T-cell (primary cell): ENCODE results near the gene PAX3. TPM values are rescaled to one million over a fixed set of nuclear protein-coding genes. Genes with fewer than 3 reads are reported as not detected.

Experiments used
- ATAC-seq, 4 experiments: fragments of 200-7000 bp in 3 of 4; fragments of 150-1000 bp in 1 of 4; cut with Tn5 transposase; replicated peaks in 1 of 4; 1 replicate in 3 of 4; 2 replicates in 1 of 4; pipeline ENCODE4 v1.10.0; 2021; ENCODE audit warnings: moderate library complexity in 3 of 4, mild to moderate bottlenecking in 2 of 4, moderate number of reproducible peaks in 1 of 4
- CTCF ChIA-PET, 2 donors: fragments of 300-600 bp; sonication (Branson Sonifier 250); formaldehyde crosslinking; loops; one replicate each; lab custom pipeline; 2022; ENCODE audit warnings: antibody characterized with exemption in 2 of 2; lab: Charles Lee
- POLR2A ChIA-PET, 2 donors: fragments of 300-600 bp; sonication (Branson Sonifier 250); formaldehyde crosslinking; loops; one replicate each; lab custom pipeline; 2022; ENCODE audit warnings: antibody characterized with exemption in 2 of 2; lab: Charles Lee
- DNase-seq, 35 experiments: peaks; one replicate each; pipeline versions ENCODE4 v3.0.0 to v3.0.0-alpha.2; 2013 to 2023
- H3K27ac ChIP-seq: one replicate; pipeline ENCODE4 v1.5.1; 2013; ENCODE audit warnings: low read length
- H3K27me3 ChIP-seq, 2 experiments: replicated peaks in 1 of 2; 1 replicate in 1 of 2; 2 replicates in 1 of 2; pipeline versions ENCODE4 v1.6.1 to v1.7.0; 2013; ENCODE audit warnings: low read length in 1 of 2, mixed read lengths in 1 of 2; ENCODE audit not compliant: control insufficient read depth in 2 of 2, insufficient read depth in 2 of 2; ENCODE audit errors: extremely low read depth in 1 of 2
- H3K36me3 ChIP-seq, 2 donors: 1 replicate in 1 of 2; 2 replicates in 1 of 2; pipeline versions ENCODE4 v1.6.1 to v1.7.0; 2013; ENCODE audit warnings: low read length in 1 of 2; ENCODE audit not compliant: control insufficient read depth in 2 of 2, insufficient read depth in 1 of 2; ENCODE audit errors: extremely low read depth in 1 of 2
- H3K4me1 ChIP-seq, 2 experiments: 1 replicate in 1 of 2; 2 replicates in 1 of 2; pipeline versions ENCODE4 v1.6.1 to v1.7.0; 2013; ENCODE audit warnings: low read length in 2 of 2, mixed read lengths in 1 of 2; ENCODE audit not compliant: insufficient read depth in 2 of 2, control insufficient read depth in 1 of 2; ENCODE audit errors: extremely low read depth in 1 of 2
- H3K4me3 ChIP-seq, 2 donors: 1 replicate in 1 of 2; 2 replicates in 1 of 2; pipeline versions ENCODE4 v1.5.1 to v1.7.0; 2013; ENCODE audit warnings: mild to moderate bottlenecking in 2 of 2, low read length in 1 of 2, moderate library complexity in 1 of 2; ENCODE audit not compliant: control insufficient read depth in 1 of 2; ENCODE audit errors: extremely low read depth in 1 of 2
- H3K9me3 ChIP-seq: 2 replicates; pipeline ENCODE4 v1.7.0; 2013
- H3K27ac Mint-ChIP-seq, 2 donors: one replicate each; pipeline ENCODE4 v1.8.0; 2020 to 2021; ENCODE audit warnings: mild to moderate bottlenecking in 2 of 2, mixed read lengths in 2 of 2
- H3K27me3 Mint-ChIP-seq, 2 donors: one replicate each; pipeline ENCODE4 v1.8.0; 2021 to 2022; ENCODE audit warnings: mixed read lengths in 2 of 2
- H3K36me3 Mint-ChIP-seq: one replicate; pipeline ENCODE4 v1.8.0; 2021; ENCODE audit warnings: mixed read lengths
- H3K4me1 Mint-ChIP-seq, 3 donors: one replicate each; pipeline ENCODE4 v1.8.0; 2020 to 2022; ENCODE audit warnings: mixed read lengths in 3 of 3, mild to moderate bottlenecking in 1 of 3
- H3K4me3 Mint-ChIP-seq, 3 donors: one replicate each; pipeline ENCODE4 v1.8.0; 2020 to 2022; ENCODE audit warnings: mild to moderate bottlenecking in 3 of 3, mixed read lengths in 3 of 3, moderate library complexity in 3 of 3
- H3K9me3 Mint-ChIP-seq, 3 donors: one replicate each; pipeline ENCODE4 v1.8.0; 2020 to 2022; ENCODE audit warnings: mixed read lengths in 3 of 3
- WGBS: methylation state at CpG from one replicate; pipeline ENCODE4 v1.1.5; 2013; ENCODE audit warnings: missing lambda C conversion rate; ENCODE audit not compliant: insufficient coverage; 5-methylcytosine and 5-hydroxymethylcytosine counted together
- total RNA-seq, 35 experiments: library from RNA in 6 of 35; stranded (reverse) in 6 of 35; fragments of 120-200 nt in 1 of 35; gene quantifications; one replicate each; pipeline versions ENCODE4 v1.2.1 to v1.2.4 and lab custom pipeline; 2013 to 2026

The PAX3 gene
- total RNA-seq, 5 donors from 2014 or later (not counting 1 experiment from before 2014, with no cell fraction given) = not detected

- H3K9me3 Mint-ChIP-seq = peaks cover 0 to 9% (median 0%) of the 10 kb centered on the region in 3 donors
- Histone ChIP-seq H3K4me1 (no peaks in the 10 kb centered on the region), H3K9me3 (no peaks in the 10 kb centered on the region), H3K27me3 (peaks cover 0 to 9% of the 10 kb centered on the region in 2 experiments), H3K36me3 (no peaks in the 10 kb centered on the region), H3K27ac (no peak overlapping the region), H3K4me3 (no peak overlapping the region)
- no peak overlapping the region for H3K27ac Mint-ChIP-seq
- H3K4me3 Mint-ChIP-seq = no peak overlapping the region
- DNase-seq (no peak), ATAC-seq (no peak)
- H3K36me3 Mint-ChIP-seq = no peaks in the 10 kb centered on the region
- whole genome bisulfite sequencing = 41% methylated on average over 6 of the region's 8 CpGs
- H3K27me3 Mint-ChIP-seq = peaks cover 13 to 20% of the 10 kb centered on the region in 2 donors
- CTCF ChIA-PET = no interaction called here
- no peaks in the 10 kb centered on the region for H3K4me1 Mint-ChIP-seq
- POLR2A ChIA-PET = no interaction called here
Measured at GRCh38 chr2:222256250-222256649, 42.5 kb downstream of the PAX3 start.

GRCh38 chr2:222255090-222255489 is 43.7 kb downstream of the PAX3 start:
- Histone ChIP-seq H3K9me3 (no peaks in the 10 kb centered on the region), H3K4me3 (no peak overlapping the region), H3K36me3 (no peaks in the 10 kb centered on the region), H3K27me3 (peaks cover 0 to 9% of the 10 kb centered on the region in 2 experiments), H3K27ac (no peak overlapping the region), H3K4me1 (no peaks in the 10 kb centered on the region)
- H3K27ac Mint-ChIP-seq = no peak overlapping the region
- POLR2A ChIA-PET = interaction anchor here in 1 of 2 donors (0.6 kb wide), 1 partner anchor 16 kb away, joined by 8 read pairs; no protein-coding TSS in a partner anchor
- peaks cover 13 to 20% of the 10 kb centered on the region in 2 donors for H3K27me3 Mint-ChIP-seq
- peaks cover 0 to 9% (median 0%) of the 10 kb centered on the region in 3 donors for H3K9me3 Mint-ChIP-seq
- no peaks in the 10 kb centered on the region for H3K36me3 Mint-ChIP-seq
- ATAC-seq (no peak), DNase-seq (no peak)
- CTCF ChIA-PET = no interaction called here
- no peak overlapping the region for H3K4me3 Mint-ChIP-seq
- H3K4me1 Mint-ChIP-seq = no peaks in the 10 kb centered on the region

GRCh38 chr2:222250313-222250712 is 48.5 kb downstream of the PAX3 start:
- ATAC-seq = no peak
- DNase-seq = no peak
- no peaks in the 10 kb centered on the region for H3K36me3 Mint-ChIP-seq
- H3K27me3 Mint-ChIP-seq = peaks cover 1 to 8% of the 10 kb centered on the region in 2 donors
- H3K27ac Mint-ChIP-seq = no peak overlapping the region
- no peaks in the 10 kb centered on the region for H3K4me1 ChIP-seq
- ChIA-PET CTCF (no interaction called here), POLR2A (no interaction called here)
- no CpG with 5 or more reads among the region's 1 CpG for WGBS
- no peaks in the 10 kb centered on the region for H3K36me3 ChIP-seq
- no peaks in the 10 kb centered on the region for H3K27me3 ChIP-seq
- H3K4me3 Mint-ChIP-seq = no peak overlapping the region
- no peak overlapping the region for H3K27ac ChIP-seq
- H3K4me3 ChIP-seq = no peak overlapping the region
- peaks cover 0 to 13% (median 0%) of the 10 kb centered on the region in 3 donors for H3K9me3 Mint-ChIP-seq
- no peaks in the 10 kb centered on the region for H3K9me3 ChIP-seq
- no peaks in the 10 kb centered on the region for H3K4me1 Mint-ChIP-seq

GRCh38 chr2:222249444-222249843 is 49.4 kb downstream of the PAX3 start:
- DNase-seq = no peak
- ATAC-seq = no peak
- Histone ChIP-seq H3K4me3 (no peak overlapping the region), H3K9me3 (no peaks in the 10 kb centered on the region), H3K4me1 (no peaks in the 10 kb centered on the region), H3K27ac (no peak overlapping the region), H3K27me3 (no peaks in the 10 kb centered on the region), H3K36me3 (no peaks in the 10 kb centered on the region)
- H3K27ac Mint-ChIP-seq = no peak overlapping the region
- CTCF ChIA-PET = no interaction called here
- POLR2A ChIA-PET = no interaction called here
- WGBS = 76% methylated on average over 3 of the region's 5 CpGs
- peaks cover 0 to 13% (median 0%) of the 10 kb centered on the region in 3 donors for H3K9me3 Mint-ChIP-seq
- peaks cover 6 to 8% of the 10 kb centered on the region in 2 donors for H3K27me3 Mint-ChIP-seq
- H3K4me1 Mint-ChIP-seq = no peaks in the 10 kb centered on the region
- H3K36me3 Mint-ChIP-seq = no peaks in the 10 kb centered on the region
- no peak overlapping the region for H3K4me3 Mint-ChIP-seq

GRCh38 chr2:222248818-222249217 is 50.0 kb downstream of the PAX3 start:
- Histone ChIP-seq H3K27ac (no peak overlapping the region), H3K4me1 (no peaks in the 10 kb centered on the region), H3K4me3 (no peak overlapping the region), H3K36me3 (no peaks in the 10 kb centered on the region), H3K27me3 (peaks cover 0 to 3% of the 10 kb centered on the region in 2 experiments), H3K9me3 (no peaks in the 10 kb centered on the region)
- no CpG with 5 or more reads among the region's 1 CpG for WGBS
- ChIA-PET POLR2A (no interaction called here), CTCF (no interaction called here)
- ATAC-seq (no peak), DNase-seq (no peak)
- no peaks in the 10 kb centered on the region for H3K4me1 Mint-ChIP-seq
- H3K27me3 Mint-ChIP-seq = peaks cover 6 to 8% of the 10 kb centered on the region in 2 donors
- H3K27ac Mint-ChIP-seq = no peak overlapping the region
- H3K36me3 Mint-ChIP-seq = no peaks in the 10 kb centered on the region
- H3K9me3 Mint-ChIP-seq = peaks cover 0 to 13% (median 0%) of the 10 kb centered on the region in 3 donors
- H3K4me3 Mint-ChIP-seq = no peak overlapping the region

GRCh38 chr2:222248256-222248655 is 50.5 kb downstream of the PAX3 start:
- Histone ChIP-seq H3K4me1 (no peaks in the 10 kb centered on the region), H3K36me3 (no peaks in the 10 kb centered on the region), H3K4me3 (no peak overlapping the region), H3K27me3 (peaks cover 0 to 3% of the 10 kb centered on the region in 2 experiments), H3K9me3 (no peaks in the 10 kb centered on the region), H3K27ac (no peak overlapping the region)
- H3K9me3 Mint-ChIP-seq = peaks cover 0 to 13% (median 0%) of the 10 kb centered on the region in 3 donors
- ATAC-seq (no peak), DNase-seq (no peak)
- H3K27ac Mint-ChIP-seq = no peak overlapping the region
- WGBS = 70% methylated on average over 1 of the region's 2 CpGs
- peaks cover 6 to 8% of the 10 kb centered on the region in 2 donors for H3K27me3 Mint-ChIP-seq
- ChIA-PET CTCF (no interaction called here), POLR2A (interaction anchor here in 1 of 2 donors (0.6 kb wide), 1 partner anchor 241 kb away, joined by 3 read pairs; no protein-coding TSS in a partner anchor)
- H3K4me3 Mint-ChIP-seq = no peak overlapping the region
- no peaks in the 10 kb centered on the region for H3K36me3 Mint-ChIP-seq
- H3K4me1 Mint-ChIP-seq = no peaks in the 10 kb centered on the region

GRCh38 chr2:222242532-222242931 is 56.3 kb downstream of the PAX3 start:
- ChIA-PET POLR2A (no interaction called here), CTCF (no interaction called here)
- Mint-ChIP-seq H3K4me3 (no peak overlapping the region), H3K27ac (no peak overlapping the region), H3K9me3 (no peaks in the 10 kb centered on the region), H3K4me1 (no peaks in the 10 kb centered on the region), H3K27me3 (peaks cover 19 to 32% of the 10 kb centered on the region in 2 donors), H3K36me3 (no peaks in the 10 kb centered on the region)
- no peaks in the 10 kb centered on the region for H3K9me3 ChIP-seq
- no peak for ATAC-seq
- DNase-seq = no peak
- H3K4me1 ChIP-seq = no peaks in the 10 kb centered on the region
- H3K4me3 ChIP-seq = no peak overlapping the region
- H3K27ac ChIP-seq = no peak overlapping the region
- no peaks in the 10 kb centered on the region for H3K36me3 ChIP-seq
- H3K27me3 ChIP-seq = peaks cover 6 to 29% of the 10 kb centered on the region in 2 experiments
